Activated CD4-positive, alpha-beta T cell treated with anti-CD3 and anti-CD28 coated beads, Interleukin-2, amount 50 U/mL, for 1 hour (primary cell): ENCODE results near the gene CRAMP1.

Source experiments
- DNase-seq: peaks from one replicate; pipeline ENCODE4 v3.0.0-alpha.2; 2020

The CRAMP1 gene

GRCh38 chr16:1634541-1634940, 22.4 kb downstream of the CRAMP1 start:
- no peak for DNase-seq

- DNase-seq = no peak
Measured at GRCh38 chr16:1635070-1635469, 22.9 kb downstream of the CRAMP1 start.

DNA sequence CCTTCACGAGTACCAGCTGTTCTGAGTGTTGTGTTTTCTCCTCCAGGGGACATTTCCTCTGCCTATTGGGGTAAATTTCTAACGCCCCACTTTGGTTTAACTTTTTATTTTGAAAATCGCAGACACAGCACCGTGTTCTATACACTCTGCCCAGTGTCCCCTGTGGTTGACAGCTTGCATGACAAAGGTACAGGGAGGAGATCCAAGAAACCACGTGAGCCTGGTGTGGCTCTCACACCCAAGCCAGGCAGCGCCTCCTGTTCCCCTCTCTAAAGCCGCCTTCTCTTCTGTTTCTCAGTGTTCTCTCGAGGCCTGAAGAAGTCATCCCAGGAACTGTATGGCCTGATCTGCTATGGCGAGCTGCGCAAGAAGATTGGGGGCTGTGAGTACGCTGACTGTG, 25.4 kb downstream of the CRAMP1 start:
- no peak for DNase-seq

DNA sequence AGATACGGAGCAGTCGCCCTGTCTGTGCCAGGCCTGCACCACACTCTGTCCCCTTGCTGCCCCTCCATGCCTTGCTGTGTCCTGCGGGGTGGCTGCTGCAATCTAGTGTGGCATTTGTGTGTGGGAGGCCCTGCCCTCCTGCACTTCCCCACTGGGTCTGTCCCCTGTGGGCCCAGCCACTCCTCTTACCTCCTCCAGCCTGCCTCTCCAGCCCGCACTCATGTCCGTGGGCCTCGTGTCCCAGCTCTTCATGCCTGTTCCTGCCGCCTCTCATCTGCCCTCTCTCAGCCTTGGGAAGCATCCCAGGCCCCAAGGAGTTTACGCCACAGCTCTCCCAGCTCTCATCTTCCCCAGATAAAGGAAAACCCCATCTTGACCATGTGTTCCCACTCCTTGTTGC, 26.6 kb downstream of the CRAMP1 start:
- DNase-seq = no peak

- DNase-seq = no peak
Measured at GRCh38 chr16:1639282-1639681, 27.1 kb downstream of the CRAMP1 start.

- no peak for DNase-seq
Measured at GRCh38 chr16:1639860-1640259, 27.7 kb downstream of the CRAMP1 start.

DNA sequence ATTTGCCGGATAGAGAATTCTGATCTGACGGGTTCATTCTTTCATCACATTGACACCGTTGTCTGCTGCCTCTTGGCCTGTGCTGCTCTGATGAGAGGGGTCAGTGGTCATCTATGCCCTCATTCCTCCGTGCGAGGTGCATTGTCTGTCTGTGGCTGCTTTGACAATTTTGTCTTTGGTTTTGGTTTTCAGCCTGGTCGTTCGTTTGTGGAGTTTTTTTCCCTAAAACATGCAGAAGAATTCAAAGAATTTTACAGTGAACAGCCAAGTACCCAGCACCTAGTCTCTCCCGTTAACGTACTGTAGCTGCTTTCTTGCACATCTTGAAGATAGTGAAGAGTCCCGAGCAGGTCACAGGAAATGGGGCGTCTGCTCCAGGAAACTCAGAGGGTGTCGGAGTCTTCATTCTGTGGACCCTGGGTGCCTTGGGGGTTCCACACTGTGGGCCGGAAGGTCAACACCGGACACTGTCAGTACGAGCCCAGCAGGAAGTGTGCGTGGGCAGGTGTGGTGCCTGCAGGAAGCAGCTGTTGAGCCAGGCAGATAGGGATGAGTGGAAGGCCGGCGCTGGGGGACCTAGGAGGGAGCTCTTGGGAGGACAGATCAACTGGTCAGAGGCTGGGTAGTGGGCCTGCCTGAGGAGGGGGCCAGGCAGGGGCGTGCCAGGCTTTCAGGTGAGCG, 28.2 kb downstream of the CRAMP1 start:
- DNase-seq = no peak

DNA sequence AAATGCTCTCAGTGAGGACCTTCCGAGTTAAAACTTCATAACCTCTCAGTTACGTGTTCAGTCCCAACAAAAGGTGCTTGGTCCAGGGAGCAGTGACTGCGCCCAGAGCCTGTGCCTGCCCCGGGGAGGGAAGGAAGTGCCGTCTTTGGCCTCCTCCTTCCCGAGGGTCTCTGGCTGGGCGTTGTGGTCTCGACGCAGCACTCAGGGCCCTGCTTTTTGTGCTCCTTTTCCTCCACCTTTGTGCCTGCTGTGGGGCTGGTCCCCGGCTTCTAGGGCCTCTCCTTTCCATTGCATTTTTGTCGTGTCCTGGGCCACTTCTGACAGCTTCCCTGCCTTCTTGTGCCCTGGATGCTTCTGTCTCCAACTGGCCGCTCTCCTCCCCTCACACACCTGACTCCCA, 29.1 kb downstream of the CRAMP1 start:
- no peak for DNase-seq

GRCh38 chr16:1642148-1642547, 30.0 kb downstream of the CRAMP1 start:
- no peak for DNase-seq

DNA sequence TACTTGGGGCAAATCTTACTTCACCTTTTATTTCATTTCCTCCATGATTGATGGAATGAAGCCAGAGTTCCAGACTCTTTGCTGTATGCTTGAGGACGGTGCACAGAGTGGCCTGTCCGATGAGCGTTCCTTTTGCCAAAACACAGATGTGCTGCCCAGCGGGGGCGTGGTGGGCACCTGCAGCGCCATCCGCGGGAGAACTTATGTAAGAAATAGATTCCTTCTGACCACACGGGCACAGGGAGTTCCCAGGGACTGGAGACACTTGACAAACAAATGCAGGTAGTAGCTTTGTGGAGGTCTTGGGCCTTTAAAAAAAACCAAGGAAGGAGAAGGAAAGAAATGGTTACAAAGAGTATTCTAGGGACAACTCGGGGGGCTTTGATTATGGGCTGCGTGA, 30.6 kb downstream of the CRAMP1 start:
- no peak for DNase-seq

GRCh38 chr16:1643521-1643920, 31.4 kb downstream of the CRAMP1 start:
- no peak for DNase-seq

- peak; percentile 9 for DNase-seq
Measured at GRCh38 chr16:1645914-1646525, 33.9 kb downstream of the CRAMP1 start.

- no peak for DNase-seq
Measured at GRCh38 chr16:1647856-1648255, 35.7 kb downstream of the CRAMP1 start.

- no peak for DNase-seq
Measured at GRCh38 chr16:1650131-1650530, 38.0 kb downstream of the CRAMP1 start.

- no peak for DNase-seq
Measured at GRCh38 chr16:1651094-1651973, 39.2 kb downstream of the CRAMP1 start.

DNA sequence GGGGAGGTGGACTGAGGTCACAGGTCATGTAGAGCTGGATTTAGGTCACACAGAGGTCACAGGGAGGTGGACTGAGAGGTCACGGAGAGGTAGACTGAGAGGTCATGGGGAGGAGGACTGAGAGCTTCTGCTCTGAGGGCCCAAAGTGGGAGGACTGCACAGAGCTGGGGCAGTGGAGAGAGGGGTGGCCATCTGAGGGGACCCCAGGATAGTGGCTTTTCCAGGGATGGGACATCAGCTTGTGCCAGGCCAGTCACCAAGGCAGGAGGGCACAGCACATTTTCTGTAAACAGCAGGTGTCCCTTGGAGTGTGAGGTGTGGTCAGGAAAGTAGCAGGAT, 39.8 kb downstream of the CRAMP1 start:
- no peak for DNase-seq

- no peak for DNase-seq
Measured at GRCh38 chr16:1653023-1653422, 40.9 kb downstream of the CRAMP1 start.

- no peak for DNase-seq
Measured at GRCh38 chr16:1654505-1655268, 42.5 kb downstream of the CRAMP1 start.

DNA sequence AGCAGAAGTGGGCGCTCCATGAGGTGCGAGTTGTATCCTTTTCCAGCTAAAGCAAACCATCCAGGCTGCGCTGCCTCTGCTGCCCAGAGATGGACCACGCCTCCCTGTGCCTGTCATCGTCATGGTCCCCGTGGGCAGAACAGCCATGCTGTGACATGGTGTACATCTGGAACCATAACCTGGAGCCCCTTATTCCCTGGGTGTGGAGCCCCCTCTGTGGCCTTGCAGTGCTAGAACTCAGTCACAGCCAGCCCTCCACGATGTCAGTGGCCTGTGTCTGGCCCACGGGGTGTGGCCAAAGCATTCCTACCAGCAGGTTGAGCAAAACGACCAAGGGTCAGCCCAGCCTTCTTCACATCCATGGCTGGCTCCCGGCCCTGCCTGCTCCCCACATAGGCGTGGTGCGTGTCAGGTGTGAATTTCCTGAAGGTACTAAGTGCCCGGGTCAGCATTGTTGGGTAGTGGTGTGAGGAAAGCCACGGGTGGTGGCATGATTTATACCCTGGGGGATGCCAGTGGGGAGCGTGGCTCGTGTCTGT, 43.2 kb downstream of the CRAMP1 start:
- DNase-seq = no peak

DNA sequence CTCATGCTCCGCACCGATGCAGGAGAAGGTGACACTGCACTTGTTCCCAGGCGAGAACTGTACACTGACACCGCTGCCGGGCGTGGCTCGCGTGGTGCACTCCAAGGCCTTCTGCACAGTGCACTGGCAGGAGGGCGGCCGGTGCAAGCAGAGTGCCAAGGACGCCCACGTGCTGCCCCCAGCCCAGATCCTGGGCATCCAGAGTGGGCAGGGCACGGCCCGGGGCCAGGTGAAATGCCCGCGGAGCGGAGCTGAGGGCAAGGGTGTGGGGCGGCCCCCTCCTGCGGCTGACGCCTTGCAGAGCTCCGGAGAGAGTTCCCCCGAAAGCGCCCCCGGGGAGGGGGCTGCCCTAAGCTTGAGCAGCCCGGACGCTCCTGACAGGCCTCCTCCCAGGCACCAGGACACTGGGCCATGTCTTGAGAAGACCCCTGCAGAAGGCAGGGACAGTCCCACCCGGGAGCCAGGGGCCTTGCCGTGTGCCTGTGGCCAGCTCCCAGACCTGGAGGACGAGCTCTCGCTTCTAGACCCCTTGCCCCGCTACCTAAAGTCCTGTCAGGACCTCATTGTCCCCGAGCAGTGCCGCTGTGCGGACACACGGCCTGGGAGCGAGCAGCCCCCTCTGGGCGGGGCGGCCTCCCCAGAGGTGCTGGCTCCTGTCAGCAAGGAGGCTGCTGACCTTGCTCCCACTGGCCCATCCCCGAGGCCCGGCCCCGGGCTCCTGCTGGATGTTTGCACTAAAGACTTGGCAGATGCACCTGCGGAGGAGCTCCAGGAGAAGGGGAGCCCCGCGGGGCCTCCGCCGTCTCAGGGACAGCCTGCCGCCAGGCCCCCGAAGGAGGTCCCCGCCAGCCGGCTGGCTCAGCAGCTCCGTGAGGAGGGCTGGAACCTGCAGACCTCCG, 44.0 kb downstream of the CRAMP1 start:
- DNase-seq = no peak

DNA sequence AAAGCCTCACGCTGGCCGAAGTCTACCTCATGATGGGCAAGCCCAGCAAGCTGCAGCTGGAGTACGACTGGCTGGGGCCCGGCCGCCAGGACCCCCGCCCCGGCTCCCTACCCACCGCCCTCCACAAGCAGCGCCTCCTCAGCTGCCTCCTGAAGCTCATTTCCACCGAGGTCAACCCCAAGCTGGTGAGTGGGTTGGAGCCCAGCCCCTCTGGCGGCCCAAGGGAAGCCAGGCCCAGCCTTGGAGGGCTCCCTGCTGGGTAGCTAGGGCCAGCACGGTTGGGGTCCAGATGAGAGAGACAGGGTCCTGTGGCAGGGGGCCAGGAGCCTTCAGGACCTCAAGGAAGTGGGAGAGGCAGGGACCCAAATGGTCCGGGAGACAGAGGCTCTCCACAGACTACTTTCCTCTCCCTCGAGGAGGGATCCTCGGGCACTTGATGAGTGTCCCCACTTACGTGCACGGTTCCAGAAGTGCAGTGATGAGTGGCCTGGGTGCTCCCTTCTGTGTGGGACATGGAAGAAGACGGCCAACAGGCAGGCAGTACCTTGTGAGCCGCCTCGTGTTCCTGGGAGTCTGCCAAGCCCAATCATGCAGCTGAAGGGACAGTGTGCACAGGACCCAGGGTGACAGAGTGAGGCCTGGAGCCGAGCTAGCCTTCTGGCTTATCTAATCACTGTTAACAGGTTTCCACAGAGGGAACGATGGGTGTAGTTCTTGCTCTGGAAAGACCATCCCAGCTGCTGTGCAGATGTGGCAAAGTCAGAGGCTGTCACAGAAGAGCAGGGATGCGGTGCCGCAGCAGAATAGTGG, 44.9 kb downstream of the CRAMP1 start:
- DNase-seq = no peak
